Endothelial cell of umbilical vein (primary cell): ENCODE results near the gene CCDC126. TPM values are rescaled to one million over a fixed set of nuclear protein-coding genes. Genes with fewer than 3 reads are reported as not detected.

Source experiments
- BruUV-seq: library from RNA; stranded (reverse); fragments of 400-500 nt; replicated peaks from 2 replicates; lab custom pipeline; 2021; lab: Mats Ljungman, UMichigan
- CTCF ChIA-PET: fragments of 300-600, 350-600 bp; sonication (Branson Sonifier 250); formaldehyde crosslinking; loops from one replicate; lab custom pipeline; 2021; ENCODE audit warnings: antibody characterized with exemption, inconsistent platforms; lab: Charles Lee
- POLR2A ChIA-PET: fragments of 300-600, 350-600 bp; sonication (Branson Sonifier 250); formaldehyde crosslinking; loops from one replicate; lab custom pipeline; 2021; ENCODE audit warnings: antibody characterized with exemption, inconsistent platforms; lab: Charles Lee
- DNase-seq: peaks from one replicate; pipeline ENCODE4 v3.0.0-alpha.2; 2011; ENCODE audit warnings: low read depth, low spot score
- FAIRE-seq: peaks from 2 replicates; lab custom pipeline; 2011; peaks lifted over from hg19 to GRCh38; lab: Jason Lieb, UNC
- H2AFZ ChIP-seq: 2 replicates; pipeline ENCODE4 v1.6.0; 2012; ENCODE audit warnings: low read depth, low read length, control low read depth, inconsistent platforms
- H3K27ac ChIP-seq: 2 replicates; pipeline ENCODE4 v1.5.1; 2011; ENCODE audit warnings: low read depth, mild to moderate bottlenecking, control low read depth, low read length, moderate library complexity; ENCODE audit not compliant: insufficient read depth
- H3K27me3 ChIP-seq, 2 experiments: 2 replicates each; pipeline versions ENCODE4 v1.6.0 to v1.6.1; 2011; ENCODE audit warnings: low read length in 2 of 2, mixed read lengths in 1 of 2; ENCODE audit not compliant: control insufficient read depth in 2 of 2, insufficient read depth in 2 of 2
- H3K36me3 ChIP-seq, 2 experiments: 2 replicates in 1 of 2; 3 replicates in 1 of 2; pipeline ENCODE4 v1.5.1; 2011; ENCODE audit warnings: low read length in 2 of 2, mild to moderate bottlenecking in 1 of 2, moderate library complexity in 1 of 2; ENCODE audit not compliant: control insufficient read depth in 2 of 2, insufficient read depth in 2 of 2; ENCODE audit errors: extremely low read depth in 1 of 2
- H3K4me1 ChIP-seq: 3 replicates; pipeline ENCODE4 v1.5.1; 2011; ENCODE audit warnings: mild to moderate bottlenecking, low read length; ENCODE audit not compliant: control insufficient read depth, insufficient read depth; ENCODE audit errors: extremely low read depth
- H3K4me2 ChIP-seq: 2 replicates; pipeline ENCODE4 v1.6.1; 2011; ENCODE audit warnings: low read length, control low read depth, mixed read lengths; ENCODE audit not compliant: insufficient read depth
- H3K4me3 ChIP-seq, 3 experiments: fragments of 200-600 bp in 1 of 3; sonication (generic), shearing (Covaris generic) in 1 of 3; replicated peaks in 1 of 3; 2 replicates each; pipeline ENCODE4 v1.5.1; 2011 to 2016; ENCODE audit warnings: control low read depth in 3 of 3, low read length in 3 of 3, mild to moderate bottlenecking in 2 of 3, inconsistent platforms in 1 of 3, low read depth in 1 of 3, moderate library complexity in 1 of 3; ENCODE audit not compliant: insufficient read depth in 1 of 3
- H3K79me2 ChIP-seq: 2 replicates; pipeline ENCODE4 v1.6.0; 2012; ENCODE audit warnings: low read length, inconsistent platforms; ENCODE audit not compliant: control insufficient read depth, insufficient read depth
- H3K9ac ChIP-seq: replicated peaks from 2 replicates; pipeline ENCODE3; 2011; ENCODE audit warnings: low read length, control low read depth; ENCODE audit not compliant: insufficient read depth; ENCODE audit errors: extremely low read depth
- H3K9me1 ChIP-seq: replicated peaks from 3 replicates; pipeline ENCODE4 v1.6.0; 2011; ENCODE audit warnings: mild to moderate bottlenecking, low read length; ENCODE audit not compliant: control insufficient read depth, insufficient read depth; ENCODE audit errors: extremely low read depth
- H3K9me3 ChIP-seq: replicated peaks from 2 replicates; pipeline ENCODE4 v1.5.1; 2012; ENCODE audit warnings: low read length, inconsistent platforms; ENCODE audit not compliant: control insufficient read depth, insufficient read depth
- H4K20me1 ChIP-seq: replicated peaks from 2 replicates; pipeline ENCODE3; 2011; ENCODE audit warnings: mild to moderate bottlenecking, low read length; ENCODE audit not compliant: control insufficient read depth, insufficient read depth; ENCODE audit errors: extremely low read depth
- CTCF ChIP-seq, 2 donors: IDR thresholded peaks; 1 replicate in 1 of 2; 2 replicates in 1 of 2; pipeline ENCODE4 v1.5.1; 2011; ENCODE audit warnings: low read length in 2 of 2, mild to moderate bottlenecking in 2 of 2, moderate library complexity in 2 of 2, control low read depth in 1 of 2, inconsistent platforms in 1 of 2, low read depth in 1 of 2; ENCODE audit not compliant: insufficient read depth in 1 of 2; ENCODE audit errors: extremely low read depth in 1 of 2
- EZH2 ChIP-seq: IDR thresholded peaks from 2 replicates; pipeline ENCODE4 v1.6.1; 2012; ENCODE audit warnings: borderline replicate concordance, low read depth, mild to moderate bottlenecking, moderate library complexity, low read length, inconsistent platforms; ENCODE audit not compliant: severe bottlenecking
- FOS ChIP-seq: IDR thresholded peaks from 2 replicates; pipeline ENCODE4 v1.6.1; 2011; ENCODE audit warnings: mild to moderate bottlenecking, low read length, moderate library complexity, borderline replicate concordance; ENCODE audit not compliant: insufficient read depth
- GATA2 ChIP-seq: IDR thresholded peaks from 2 replicates; pipeline ENCODE4 v1.7.0; 2011; ENCODE audit warnings: low read depth, mild to moderate bottlenecking, moderate library complexity, mixed read lengths, low read length; ENCODE audit not compliant: insufficient read length, insufficient read depth
- JUN ChIP-seq: IDR thresholded peaks from 2 replicates; pipeline ENCODE4 v1.6.1; 2011; ENCODE audit warnings: borderline replicate concordance, low read depth; ENCODE audit not compliant: insufficient read length, insufficient read depth
- MAX ChIP-seq: IDR thresholded peaks from 2 replicates; pipeline ENCODE4 v1.6.1; 2011; ENCODE audit not compliant: insufficient read depth, insufficient read length
- MYC ChIP-seq: IDR thresholded peaks from one replicate; pipeline ENCODE4 v1.6.1; 2011; ENCODE audit warnings: mild to moderate bottlenecking, low read depth, low read length
- POLR2A ChIP-seq: IDR thresholded peaks from 2 replicates; pipeline ENCODE4 v1.6.1; 2012; ENCODE audit warnings: low read depth, mild to moderate bottlenecking, control low read depth, low read length
- POLR2AphosphoS5 ChIP-seq: IDR thresholded peaks from 2 replicates; pipeline ENCODE4 v1.6.1; 2012; ENCODE audit warnings: low read depth, mild to moderate bottlenecking, control low read depth, low read length, moderate library complexity; ENCODE audit not compliant: insufficient read depth
- dilution Hi-C: fragments of 300-500 bp; cut with MboI; formaldehyde crosslinking; loops from one replicate; pipeline ENCODE4 v1.15.0; 2019; ENCODE audit warnings: low sequenced_read_pairs; ENCODE audit not compliant: extremely low pct_ligation_motif_present
- intact Hi-C: fragments of 100-400 bp; cut with micrococcal nuclease; formaldehyde crosslinking; loops from one replicate; pipeline ENCODE4 v1.10.0; 2022
- polyA plus RNA-seq, 4 experiments: library from polyadenylated mRNA; depleted of rRNA in 3 of 4; stranded (reverse) in 3 of 4; unstranded in 1 of 4; fragments of >200 nt; gene quantifications; 2 replicates each; pipeline versions ENCODE4 v1.2.1 to v1.2.3, GENCODE V29; 2011 to 2012; ENCODE audit warnings: missing spikeins in 1 of 4
- total RNA-seq: library from RNA; stranded (reverse); gene quantifications from 2 replicates; pipeline ENCODE4 v1.2.3, GENCODE V29; 2021

The CCDC126 gene
- total and polyA plus RNA-seq, 2 donors (not counting 3 experiments of a cell fraction or from before 2014, with no cell fraction given), result 4.9 to 8.6 TPM

- TF ChIP-seq EZH2, result no peak
- TF ChIP-seq JUN, result no peak
- no peak for TF ChIP-seq FOS
- TF ChIP-seq MAX, result no peak
- TF ChIP-seq POLR2AphosphoS5, result no peak
- no peak for TF ChIP-seq GATA2
- TF ChIP-seq MYC, result no peak
- TF ChIP-seq CTCF (IDR thresholded peaks at IDR 0.05; ENCODE audit: extremely low read depth in 1 of 2, insufficient read depth in 1 of 2, low read depth in 1 of 2, low read length in 2 of 2), result no peak
- TF ChIP-seq POLR2A, result no peak
- Histone ChIP-seq H3K4me2 (no peak overlapping the region), H4K20me1 (no peaks in the 10 kb centered on the region), H3K79me2 (no peaks in the 10 kb centered on the region), H3K27ac (no peak overlapping the region), H3K9me3 (no peaks in the 10 kb centered on the region), H3K9ac (no peak overlapping the region), H2AFZ (no peak overlapping the region), H3K4me1 (no peaks in the 10 kb centered on the region), H3K27me3 (no peaks in the 10 kb centered on the region), H3K36me3 (peaks cover 0 to 2% of the 10 kb centered on the region in 2 experiments), H3K4me3 (no peak overlapping the region), H3K9me1 (no peaks in the 10 kb centered on the region)
- dilution Hi-C loops, result no loop called here
- ChIA-PET POLR2A (no interaction called here), CTCF (interaction anchor here (3.6 kb wide), 1 partner anchor 10 kb away, joined by 16 read pairs; no protein-coding TSS in a partner anchor)
- no peak for DNase-seq
- no peak for FAIRE-seq
- BruUV-seq, result no TSS peak
- intact Hi-C loops, result no loop called here
These were observed 89.8 kb downstream of the CCDC126 start for GRCh38 chr7:23687011-23687410.
